Karpas-422 (cell line): Measurements from ENCODE around the gene LIPA. TPM values are rescaled to one million over a fixed set of nuclear protein-coding genes. Genes with fewer than 3 reads are reported as not detected.

ENCODE experiments used
- DNase-seq: peaks from one replicate; pipeline ENCODE4 v3.0.0-alpha.2; 2015
- H2AFZ ChIP-seq: fragments of 200-600 bp; sonication (generic); 2 replicates; pipeline ENCODE4 v1.6.1; 2014; ENCODE audit warnings: antibody characterized with exemption, low read length, mixed read lengths
- H3K27ac ChIP-seq: fragments of 200-600 bp; sonication (generic); 2 replicates; pipeline ENCODE4 v1.5.1; 2014; ENCODE audit warnings: mild to moderate bottlenecking, low read length, moderate library complexity
- H3K27me3 ChIP-seq: fragments of 200-600 bp; sonication (generic); 2 replicates; pipeline ENCODE4 v1.6.1; 2014; ENCODE audit warnings: low read length, mixed read lengths
- H3K36me3 ChIP-seq: fragments of 200-600 bp; sonication (generic); 2 replicates; pipeline ENCODE4 v1.6.1; 2014; ENCODE audit warnings: low read length, mixed read lengths; ENCODE audit not compliant: insufficient read depth
- H3K4me1 ChIP-seq: fragments of 200-600 bp; sonication (generic); 2 replicates; pipeline ENCODE4 v1.6.1; 2014; ENCODE audit warnings: mild to moderate bottlenecking, low read length, mixed read lengths
- H3K4me2 ChIP-seq: fragments of 200-600 bp; sonication (generic); 2 replicates; pipeline ENCODE4 v1.6.1; 2014; ENCODE audit warnings: low read length, low read depth, mild to moderate bottlenecking; ENCODE audit not compliant: poor library complexity, severe bottlenecking
- H3K4me3 ChIP-seq: fragments of 200-600 bp; sonication (generic); 2 replicates; pipeline ENCODE4 v1.5.1; 2014; ENCODE audit warnings: mild to moderate bottlenecking, antibody characterized with exemption, low read length, mixed read lengths
- H3K79me2 ChIP-seq: fragments of 200-600 bp; sonication (generic); 2 replicates; pipeline ENCODE4 v1.6.1; 2014; ENCODE audit warnings: mild to moderate bottlenecking, low read length, mixed read lengths
- H3K9ac ChIP-seq: fragments of 200-600 bp; sonication (generic); 2 replicates; pipeline ENCODE4 v1.6.0; 2014; ENCODE audit warnings: low read length
- H3K9me2 ChIP-seq: fragments of 200-600 bp; sonication (generic), shearing (Covaris generic); replicated peaks from 2 replicates; pipeline ENCODE4 v1.6.0; 2014; ENCODE audit warnings: mild to moderate bottlenecking, low read length, moderate library complexity; ENCODE audit not compliant: insufficient read depth
- H3K9me3 ChIP-seq: fragments of 300-700, 200-600 bp; sonication (generic); 2 replicates; pipeline ENCODE4 v1.6.1; 2014; ENCODE audit warnings: low read length, mixed read lengths
- H4K20me1 ChIP-seq: fragments of 200-600 bp; sonication (generic); 2 replicates; pipeline ENCODE4 v1.6.1; 2014; ENCODE audit warnings: mild to moderate bottlenecking, antibody characterized with exemption, low read length, low read depth; ENCODE audit not compliant: insufficient read depth
- total RNA-seq: library from RNA; depleted of rRNA; stranded (reverse); fragments of >200 nt; shearing (Covaris generic); gene quantifications from 2 replicates; pipeline ENCODE4 v1.2.3, GENCODE V29; 2014; ENCODE audit warnings: low replicate concordance; rRNA removed

LIPA gene
- 14.5 and 20.9 TPM in 2 replicates for total RNA-seq

- H3K9ac ChIP-seq: peak within 1 kb of the TSS; percentile 79
- H4K20me1 ChIP-seq: no peaks in the 10 kb centered on the region
- no peaks in the 10 kb centered on the region for H3K27me3 ChIP-seq
- H3K4me1 ChIP-seq: peaks cover 9% of the 10 kb centered on the region
- no peaks in the 10 kb centered on the region for H3K79me2 ChIP-seq
- no peaks in the 10 kb centered on the region for H3K36me3 ChIP-seq
- H3K4me2 ChIP-seq: peak within 1 kb of the TSS; percentile 70
- peak within 1 kb of the TSS; percentile 84 for H3K4me3 ChIP-seq
- H2AFZ ChIP-seq: peak within 1 kb of the TSS; percentile 97; the same call in 1 of the 2 replicates
- peak; percentile 96 for DNase-seq
- H3K9me2 ChIP-seq: no peaks in the 10 kb centered on the region
- H3K27ac ChIP-seq: no peak within 1 kb of the TSS
- H3K9me3 ChIP-seq: no peaks in the 10 kb centered on the region
Observed at GRCh38 chr10:89251409-89252224, at the start of gene LIPA. Gene LIPA (minus strand): TSS chr10:89251775. CDS start chr10:89247648, 4,127 bp downstream.

- peak overlapping the region; percentile 65 for H3K27ac ChIP-seq
- no peaks in the 10 kb centered on the region for H4K20me1 ChIP-seq
- H3K9me2 ChIP-seq: no peaks in the 10 kb centered on the region
- H3K4me2 ChIP-seq: peak overlapping the region; percentile 80
- peak overlapping the region; percentile 63 for H3K9ac ChIP-seq
- H3K9me3 ChIP-seq: no peaks in the 10 kb centered on the region
- no peaks in the 10 kb centered on the region for H3K36me3 ChIP-seq
- H3K79me2 ChIP-seq: no peaks in the 10 kb centered on the region
- H3K4me3 ChIP-seq: peak overlapping the region; percentile 64
- no peaks in the 10 kb centered on the region for H3K27me3 ChIP-seq
- peak overlapping the region; percentile 92 for H2AFZ ChIP-seq
- peaks cover 22% of the 10 kb centered on the region for H3K4me1 ChIP-seq
- peak; percentile 60 for DNase-seq
Observed at GRCh38 chr10:89301232-89301631, 49.7 kb upstream of the LIPA start.

- Histone ChIP-seq H3K4me2 (no peak overlapping the region), H3K27me3 (no peaks in the 10 kb centered on the region), H4K20me1 (no peaks in the 10 kb centered on the region), H3K36me3 (no peaks in the 10 kb centered on the region), H3K27ac (no peak overlapping the region), H3K9me3 (no peaks in the 10 kb centered on the region), H3K9ac (no peak overlapping the region), H3K79me2 (no peaks in the 10 kb centered on the region), H3K4me1 (peaks cover 22% of the 10 kb centered on the region), H3K4me3 (no peak overlapping the region), H2AFZ (no peak overlapping the region), H3K9me2 (no peaks in the 10 kb centered on the region)
- no peak for DNase-seq
Observed at GRCh38 chr10:89299031-89299430, 47.5 kb upstream of the LIPA start.

- Histone ChIP-seq H4K20me1 (no peaks in the 10 kb centered on the region), H3K4me2 (no peak overlapping the region), H3K9ac (no peak overlapping the region), H3K4me1 (peaks cover 18% of the 10 kb centered on the region), H3K4me3 (no peak overlapping the region), H3K9me3 (no peaks in the 10 kb centered on the region), H3K36me3 (no peaks in the 10 kb centered on the region), H3K79me2 (no peaks in the 10 kb centered on the region), H3K9me2 (no peaks in the 10 kb centered on the region), H3K27ac (no peak overlapping the region), H2AFZ (no peak overlapping the region), H3K27me3 (no peaks in the 10 kb centered on the region)
- no peak for DNase-seq
Observed at GRCh38 chr10:89297791-89298190, 46.2 kb upstream of the LIPA start.

- Histone ChIP-seq H3K9me2 (no peaks in the 10 kb centered on the region), H3K36me3 (no peaks in the 10 kb centered on the region), H3K9me3 (no peaks in the 10 kb centered on the region), H4K20me1 (no peaks in the 10 kb centered on the region), H3K4me3 (no peak overlapping the region), H2AFZ (no peak overlapping the region), H3K27me3 (no peaks in the 10 kb centered on the region), H3K4me1 (peaks cover 14% of the 10 kb centered on the region), H3K79me2 (no peaks in the 10 kb centered on the region), H3K9ac (no peak overlapping the region), H3K27ac (no peak overlapping the region), H3K4me2 (no peak overlapping the region)
- DNase-seq: no peak
Observed at GRCh38 chr10:89297356-89297755, 45.8 kb upstream of the LIPA start.

GRCh38 chr10:89296220-89296648, 44.7 kb upstream of the LIPA start:
- no peak overlapping the region for H2AFZ ChIP-seq
- DNase-seq: no peak

GRCh38 chr10:89295597-89295996, 44.0 kb upstream of the LIPA start:
- Histone ChIP-seq H3K4me3 (no peak overlapping the region), H3K36me3 (no peaks in the 10 kb centered on the region), H2AFZ (no peak overlapping the region), H3K9ac (no peak overlapping the region), H3K79me2 (no peaks in the 10 kb centered on the region), H4K20me1 (no peaks in the 10 kb centered on the region), H3K27ac (no peak overlapping the region), H3K4me2 (no peak overlapping the region), H3K27me3 (no peaks in the 10 kb centered on the region), H3K4me1 (no peaks in the 10 kb centered on the region), H3K9me3 (no peaks in the 10 kb centered on the region), H3K9me2 (no peaks in the 10 kb centered on the region)
- no peak for DNase-seq

More at GRCh38 chr10:89296220-89296648, 44.7 kb upstream of the LIPA start:
- Histone ChIP-seq H3K36me3 (no peaks in the 10 kb centered on the region), H4K20me1 (no peaks in the 10 kb centered on the region), H3K4me1 (peaks cover 3% of the 10 kb centered on the region), H3K27me3 (no peaks in the 10 kb centered on the region), H3K4me3 (no peak overlapping the region), H3K79me2 (no peaks in the 10 kb centered on the region), H3K27ac (no peak overlapping the region), H3K9me3 (no peaks in the 10 kb centered on the region), H3K9ac (no peak overlapping the region), H3K4me2 (no peak overlapping the region), H3K9me2 (no peaks in the 10 kb centered on the region)

- Histone ChIP-seq H3K4me2 (no peak overlapping the region), H4K20me1 (no peaks in the 10 kb centered on the region), H3K4me3 (no peak overlapping the region), H3K27me3 (no peaks in the 10 kb centered on the region), H3K9me3 (no peaks in the 10 kb centered on the region), H2AFZ (no peak overlapping the region), H3K36me3 (no peaks in the 10 kb centered on the region), H3K9me2 (no peaks in the 10 kb centered on the region), H3K27ac (no peak overlapping the region), H3K9ac (no peak overlapping the region), H3K79me2 (no peaks in the 10 kb centered on the region), H3K4me1 (no peaks in the 10 kb centered on the region)
- DNase-seq: no peak
Observed at GRCh38 chr10:89294721-89295239, 43.2 kb upstream of the LIPA start.
